GM10248 (cell line): ENCODE data around the gene ZMIZ1.

Experiments
- CTCF ChIA-PET: fragments of 300-600 bp; sonication (Branson Sonifier 250); formaldehyde crosslinking; extraction: SDS; loops from one replicate; lab custom pipeline; 2021; ENCODE audit warnings: antibody characterized with exemption; lab: Yijun Ruan, JAX
- POLR2A ChIA-PET: fragments of 350-650 bp; sonication (Branson Sonifier 250); formaldehyde crosslinking; extraction: SDS; loops from one replicate; lab custom pipeline; 2020; ENCODE audit warnings: antibody characterized with exemption; lab: Yijun Ruan, JAX
- DNase-seq: peaks from one replicate; pipeline ENCODE4 v3.0.0; 2012; ENCODE audit errors: extremely low spot score
- TF ChIP-seq, protein P1 (sequence below): IDR thresholded peaks from 2 replicates; pipeline ENCODE4 v1.5.1; 2012; ENCODE audit warnings: mild to moderate bottlenecking, low read depth; ENCODE audit errors: extremely low read depth, missing control alignments, control extremely low read depth

Gene ZMIZ1

DNA sequence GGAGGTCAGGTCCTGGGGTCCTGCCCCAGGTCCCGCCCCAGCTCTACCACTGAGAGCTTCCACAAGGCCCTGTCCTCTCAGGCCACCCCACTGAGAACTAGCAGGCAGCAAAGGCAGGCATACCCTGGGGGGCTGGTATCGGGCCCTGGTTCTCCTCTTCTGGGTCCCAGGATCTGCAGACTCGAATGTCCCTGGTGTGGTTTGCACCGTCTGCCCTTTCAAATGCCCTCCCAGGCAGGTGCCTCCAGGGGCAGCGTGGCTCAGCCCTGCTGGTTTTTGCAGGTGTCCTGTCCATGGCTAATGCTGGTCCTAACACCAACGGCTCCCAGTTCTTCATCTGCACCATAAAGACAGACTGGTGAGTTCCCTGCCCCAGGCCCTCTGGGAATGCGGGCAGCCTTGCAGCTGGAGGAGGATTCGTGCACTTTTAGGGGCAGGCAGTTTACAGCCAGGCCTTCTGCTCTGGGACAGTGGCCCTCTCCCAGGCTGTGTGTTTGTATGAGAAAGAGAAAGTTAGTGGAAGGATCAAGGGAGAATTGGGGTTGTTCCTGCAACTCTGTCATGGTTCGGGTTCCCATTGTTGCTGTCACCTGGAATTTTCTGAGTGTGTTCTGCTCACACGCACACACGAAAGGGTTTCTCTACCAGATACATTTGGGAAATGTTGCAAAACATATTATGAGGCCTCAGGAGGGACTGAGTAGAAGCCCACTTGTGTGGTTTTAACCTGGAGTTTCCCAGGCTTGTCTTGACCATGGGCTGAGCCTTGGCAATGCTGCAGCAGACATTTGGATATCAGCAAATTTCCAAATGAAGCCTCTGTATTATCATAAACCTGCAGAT lies 283.5 kb downstream of the ZMIZ1 start:
- CTCF ChIA-PET, result no interaction called here
- DNase-seq, result peak; percentile 8
- TF ChIP-seq, protein P1, sequence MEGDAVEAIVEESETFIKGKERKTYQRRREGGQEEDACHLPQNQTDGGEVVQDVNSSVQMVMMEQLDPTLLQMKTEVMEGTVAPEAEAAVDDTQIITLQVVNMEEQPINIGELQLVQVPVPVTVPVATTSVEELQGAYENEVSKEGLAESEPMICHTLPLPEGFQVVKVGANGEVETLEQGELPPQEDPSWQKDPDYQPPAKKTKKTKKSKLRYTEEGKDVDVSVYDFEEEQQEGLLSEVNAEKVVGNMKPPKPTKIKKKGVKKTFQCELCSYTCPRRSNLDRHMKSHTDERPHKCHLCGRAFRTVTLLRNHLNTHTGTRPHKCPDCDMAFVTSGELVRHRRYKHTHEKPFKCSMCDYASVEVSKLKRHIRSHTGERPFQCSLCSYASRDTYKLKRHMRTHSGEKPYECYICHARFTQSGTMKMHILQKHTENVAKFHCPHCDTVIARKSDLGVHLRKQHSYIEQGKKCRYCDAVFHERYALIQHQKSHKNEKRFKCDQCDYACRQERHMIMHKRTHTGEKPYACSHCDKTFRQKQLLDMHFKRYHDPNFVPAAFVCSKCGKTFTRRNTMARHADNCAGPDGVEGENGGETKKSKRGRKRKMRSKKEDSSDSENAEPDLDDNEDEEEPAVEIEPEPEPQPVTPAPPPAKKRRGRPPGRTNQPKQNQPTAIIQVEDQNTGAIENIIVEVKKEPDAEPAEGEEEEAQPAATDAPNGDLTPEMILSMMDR, result no peak
- POLR2A ChIA-PET, result interaction anchor here (1.0 kb wide), 1 partner anchor 66 kb away, joined by 3 read pairs; no protein-coding TSS in a partner anchor

DNA sequence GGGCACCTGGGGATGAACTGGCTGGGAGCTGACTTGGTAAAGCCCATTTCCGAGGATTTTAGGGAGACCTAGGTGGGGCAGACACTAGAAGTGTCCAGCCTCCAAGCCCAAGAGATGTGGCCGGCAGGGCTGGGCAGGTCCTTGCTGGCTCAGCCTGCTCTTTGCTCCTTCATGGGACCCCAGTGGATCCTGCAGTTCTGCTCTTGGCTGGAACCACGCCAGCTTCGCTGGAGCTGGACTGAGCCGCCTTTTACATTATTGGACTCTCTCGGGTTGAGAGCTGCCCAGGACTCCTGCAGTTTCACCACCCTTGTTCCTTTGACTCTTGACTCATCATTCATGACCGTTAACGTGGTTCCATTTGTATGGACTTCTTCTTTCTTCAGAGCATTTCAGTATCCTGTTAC lies 284.2 kb downstream of the ZMIZ1 start:
- TF ChIP-seq, protein P1, result no peak
- ChIA-PET POLR2A (interaction anchor here (0.6 to 1.0 kb wide), 2 partner anchors 66 to 1189 kb away, joined by 3 to 4 read pairs; no protein-coding TSS in a partner anchor), CTCF (interaction anchor here (2.3 kb wide), 1 partner anchor 21 kb away, joined by 16 read pairs; no protein-coding TSS in a partner anchor)
- DNase-seq, result peak; percentile 6

DNA sequence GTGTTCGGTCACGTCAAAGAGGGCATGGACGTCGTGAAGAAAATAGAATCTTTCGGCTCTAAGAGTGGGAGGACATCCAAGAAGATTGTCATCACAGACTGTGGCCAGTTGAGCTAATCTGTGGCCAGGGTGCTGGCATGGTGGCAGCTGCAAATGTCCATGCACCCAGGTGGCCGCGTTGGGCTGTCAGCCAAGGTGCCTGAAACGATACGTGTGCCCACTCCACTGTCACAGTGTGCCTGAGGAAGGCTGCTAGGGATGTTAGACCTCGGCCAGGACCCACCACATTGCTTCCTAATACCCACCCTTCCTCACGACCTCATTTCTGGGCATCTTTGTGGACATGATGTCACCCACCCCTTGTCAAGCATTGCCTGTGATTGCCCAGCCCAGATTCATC lies 285.0 kb downstream of the ZMIZ1 start:
- peak; percentile 7 for DNase-seq

DNA sequence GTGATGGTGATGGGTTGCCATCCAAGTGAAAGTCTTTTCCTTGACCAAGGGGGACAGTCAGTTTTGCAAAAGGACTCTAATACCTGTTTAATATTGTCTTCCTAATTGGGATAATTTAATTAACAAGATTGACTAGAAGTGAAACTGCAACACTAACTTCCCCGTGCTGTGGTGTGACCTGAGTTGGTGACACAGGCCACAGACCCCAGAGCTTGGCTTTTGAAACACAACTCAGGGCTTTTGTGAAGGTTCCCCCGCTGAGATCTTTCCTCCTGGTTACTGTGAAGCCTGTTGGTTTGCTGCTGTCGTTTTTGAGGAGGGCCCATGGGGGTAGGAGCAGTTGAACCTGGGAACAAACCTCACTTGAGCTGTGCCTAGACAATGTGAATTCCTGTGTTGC lies 285.4 kb downstream of the ZMIZ1 start:
- CTCF ChIA-PET, result interaction anchor here (1.7 to 2.3 kb wide), 2 partner anchors 9 to 20 kb away, joined by 4 to 16 read pairs; no protein-coding TSS in a partner anchor
- DNase-seq, result peak; percentile 37
- TF ChIP-seq, protein P1, result no peak
- POLR2A ChIA-PET, result no interaction called here

More for the DNA sequence above, 285.0 kb downstream of the ZMIZ1 start:
- TF ChIP-seq, protein P1, result no peak
- ChIA-PET CTCF (interaction anchor here (1.7 to 2.3 kb wide), 2 partner anchors 8 to 20 kb away, joined by 4 to 16 read pairs; no protein-coding TSS in a partner anchor), POLR2A (interaction anchor here (1.0 kb wide), 1 partner anchor 67 kb away, joined by 3 read pairs; no protein-coding TSS in a partner anchor)

DNA sequence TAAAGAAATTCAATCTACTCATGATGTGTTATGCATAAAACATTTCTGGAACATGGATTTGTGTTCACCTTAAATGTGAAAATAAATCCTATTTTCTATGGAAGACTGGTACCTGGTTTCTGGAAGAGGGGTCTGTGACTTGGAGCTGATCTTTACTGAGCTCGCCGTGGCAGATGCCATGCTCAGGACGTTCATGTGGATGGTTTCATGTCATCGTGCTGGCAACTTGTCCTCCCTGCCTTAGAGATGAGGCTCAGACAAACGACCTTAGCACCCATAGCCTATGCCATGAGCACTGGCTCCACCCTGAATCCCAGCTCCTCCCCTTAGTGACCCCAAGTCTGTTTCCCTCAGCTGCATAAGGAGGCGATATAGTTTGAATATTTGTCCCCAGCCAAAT lies 285.8 kb downstream of the ZMIZ1 start:
- ChIA-PET CTCF (interaction anchor here (1.7 to 2.3 kb wide), 3 partner anchors 9 to 19 kb away, joined by 4 to 16 read pairs (median 6); no protein-coding TSS in a partner anchor), POLR2A (no interaction called here)

More for the DNA sequence above, 285.8 kb downstream of the ZMIZ1 start:
- DNase-seq, result no peak
- TF ChIP-seq, protein P1, result no peak
